Testis (tissue), 2 donors: ENCODE results near the gene COPB1.

Experiments
- POLR2A ChIP-seq: fragments of 450-650 bp; IDR thresholded peaks from one replicate; pipeline ENCODE4 v1.6.1; 2017; ENCODE audit warnings: antibody characterized with exemption, mild to moderate bottlenecking, moderate library complexity
- TF ChIP-seq, protein P1 (sequence below), 3 experiments: fragments of 450-650 bp in 2 of 3; fragments of 200-600 bp in 1 of 3; sonication (generic) in 1 of 3; IDR thresholded peaks; one replicate each; pipeline ENCODE4 v1.5.1; 2016 to 2019; ENCODE audit warnings: antibody characterized with exemption in 3 of 3, mild to moderate bottlenecking in 2 of 3, moderate library complexity in 1 of 3

- TF ChIP-seq, protein P1, sequence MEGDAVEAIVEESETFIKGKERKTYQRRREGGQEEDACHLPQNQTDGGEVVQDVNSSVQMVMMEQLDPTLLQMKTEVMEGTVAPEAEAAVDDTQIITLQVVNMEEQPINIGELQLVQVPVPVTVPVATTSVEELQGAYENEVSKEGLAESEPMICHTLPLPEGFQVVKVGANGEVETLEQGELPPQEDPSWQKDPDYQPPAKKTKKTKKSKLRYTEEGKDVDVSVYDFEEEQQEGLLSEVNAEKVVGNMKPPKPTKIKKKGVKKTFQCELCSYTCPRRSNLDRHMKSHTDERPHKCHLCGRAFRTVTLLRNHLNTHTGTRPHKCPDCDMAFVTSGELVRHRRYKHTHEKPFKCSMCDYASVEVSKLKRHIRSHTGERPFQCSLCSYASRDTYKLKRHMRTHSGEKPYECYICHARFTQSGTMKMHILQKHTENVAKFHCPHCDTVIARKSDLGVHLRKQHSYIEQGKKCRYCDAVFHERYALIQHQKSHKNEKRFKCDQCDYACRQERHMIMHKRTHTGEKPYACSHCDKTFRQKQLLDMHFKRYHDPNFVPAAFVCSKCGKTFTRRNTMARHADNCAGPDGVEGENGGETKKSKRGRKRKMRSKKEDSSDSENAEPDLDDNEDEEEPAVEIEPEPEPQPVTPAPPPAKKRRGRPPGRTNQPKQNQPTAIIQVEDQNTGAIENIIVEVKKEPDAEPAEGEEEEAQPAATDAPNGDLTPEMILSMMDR (IDR thresholded peaks at IDR 0.05), result no peak
- TF ChIP-seq POLR2A, result no peak
Measured at GRCh38 chr11:14547440-14547839, 47.8 kb upstream of the COPB1 start.
